BJ (cell line): Measurements from ENCODE around the gene STARD3. TPM values are rescaled to one million over a fixed set of nuclear protein-coding genes. Genes with fewer than 3 reads are reported as not detected.

Experiments
- CTCF ChIA-PET: fragments of 350-600 bp; formaldehyde crosslinking; extraction: SDS; loops from one replicate; lab custom pipeline; 2021; ENCODE audit warnings: antibody characterized with exemption, inconsistent platforms; lab: Yijun Ruan, JAX
- POLR2A ChIA-PET: fragments of 300-600 bp; sonication (Branson Sonifier 250); formaldehyde crosslinking; extraction: SDS; loops from one replicate; lab custom pipeline; 2021; ENCODE audit warnings: antibody characterized with exemption; lab: Charles Lee
- DNase-seq: peaks from one replicate; pipeline ENCODE4 v3.0.0-alpha.2; 2011; ENCODE audit warnings: low read depth
- H3K27me3 ChIP-seq: 2 replicates; pipeline ENCODE4 v1.6.0; 2011; ENCODE audit warnings: low read length; ENCODE audit not compliant: control insufficient read depth, insufficient read depth
- H3K36me3 ChIP-seq: 2 replicates; pipeline ENCODE4 v1.5.1; 2011; ENCODE audit warnings: low read length; ENCODE audit not compliant: control insufficient read depth, insufficient read depth
- H3K4me3 ChIP-seq: 2 replicates; pipeline ENCODE4 v1.5.1; 2011; ENCODE audit warnings: low read depth, mild to moderate bottlenecking, control low read depth, low read length
- polyA plus RNA-seq: library from polyadenylated mRNA; depleted of rRNA; stranded (reverse); fragments of >200 nt; gene quantifications from 2 replicates; pipeline ENCODE4 v1.2.3, GENCODE V29; 2011
- TF ChIP-seq, protein P1 (sequence below): IDR thresholded peaks from 2 replicates; pipeline ENCODE4 v1.5.1; 2011; ENCODE audit warnings: low read depth, mild to moderate bottlenecking, control low read depth, inconsistent platforms, low read length, moderate library complexity; ENCODE audit not compliant: insufficient read depth

STARD3 gene
- polyA plus RNA-seq, 1 experiment, result 93.8 TPM

DNA sequence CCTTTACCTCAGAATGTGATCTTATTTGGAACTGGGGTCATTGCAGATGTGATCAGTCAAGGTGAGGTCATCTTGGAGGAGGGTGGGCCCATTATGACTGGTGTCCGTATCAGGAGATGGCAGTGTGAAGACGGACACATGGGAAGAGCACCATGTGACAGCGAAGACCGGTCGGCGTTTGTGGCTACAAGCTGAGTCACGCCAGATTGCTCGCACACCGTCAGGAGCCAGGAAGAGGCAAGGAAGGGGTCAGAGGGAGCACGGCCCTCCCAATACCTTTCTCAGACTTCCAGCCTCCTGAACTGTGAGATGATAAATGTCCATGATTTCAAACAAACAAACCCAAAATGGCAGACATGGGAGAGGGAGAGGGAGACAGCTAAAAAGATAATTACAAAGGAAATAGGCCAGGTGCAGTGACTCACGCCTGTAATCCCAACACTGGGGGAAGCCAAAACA is 13.2 kb downstream of the STARD3 start:
- POLR2A ChIA-PET, result no interaction called here
- TF ChIP-seq, protein P1, sequence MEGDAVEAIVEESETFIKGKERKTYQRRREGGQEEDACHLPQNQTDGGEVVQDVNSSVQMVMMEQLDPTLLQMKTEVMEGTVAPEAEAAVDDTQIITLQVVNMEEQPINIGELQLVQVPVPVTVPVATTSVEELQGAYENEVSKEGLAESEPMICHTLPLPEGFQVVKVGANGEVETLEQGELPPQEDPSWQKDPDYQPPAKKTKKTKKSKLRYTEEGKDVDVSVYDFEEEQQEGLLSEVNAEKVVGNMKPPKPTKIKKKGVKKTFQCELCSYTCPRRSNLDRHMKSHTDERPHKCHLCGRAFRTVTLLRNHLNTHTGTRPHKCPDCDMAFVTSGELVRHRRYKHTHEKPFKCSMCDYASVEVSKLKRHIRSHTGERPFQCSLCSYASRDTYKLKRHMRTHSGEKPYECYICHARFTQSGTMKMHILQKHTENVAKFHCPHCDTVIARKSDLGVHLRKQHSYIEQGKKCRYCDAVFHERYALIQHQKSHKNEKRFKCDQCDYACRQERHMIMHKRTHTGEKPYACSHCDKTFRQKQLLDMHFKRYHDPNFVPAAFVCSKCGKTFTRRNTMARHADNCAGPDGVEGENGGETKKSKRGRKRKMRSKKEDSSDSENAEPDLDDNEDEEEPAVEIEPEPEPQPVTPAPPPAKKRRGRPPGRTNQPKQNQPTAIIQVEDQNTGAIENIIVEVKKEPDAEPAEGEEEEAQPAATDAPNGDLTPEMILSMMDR, result no peak
- H3K4me3 ChIP-seq, result no peak overlapping the region
- no peaks in the 10 kb centered on the region for H3K27me3 ChIP-seq
- no peak for DNase-seq
- peaks cover 4% of the 10 kb centered on the region; the same call in 1 of the 2 replicates for H3K36me3 ChIP-seq
- CTCF ChIA-PET, result interaction anchor here (1.5 to 2.1 kb wide), 2 partner anchors 15 to 80 kb away, joined by 3 to 8 read pairs; partner anchors contain the start of gene MIEN1

DNA sequence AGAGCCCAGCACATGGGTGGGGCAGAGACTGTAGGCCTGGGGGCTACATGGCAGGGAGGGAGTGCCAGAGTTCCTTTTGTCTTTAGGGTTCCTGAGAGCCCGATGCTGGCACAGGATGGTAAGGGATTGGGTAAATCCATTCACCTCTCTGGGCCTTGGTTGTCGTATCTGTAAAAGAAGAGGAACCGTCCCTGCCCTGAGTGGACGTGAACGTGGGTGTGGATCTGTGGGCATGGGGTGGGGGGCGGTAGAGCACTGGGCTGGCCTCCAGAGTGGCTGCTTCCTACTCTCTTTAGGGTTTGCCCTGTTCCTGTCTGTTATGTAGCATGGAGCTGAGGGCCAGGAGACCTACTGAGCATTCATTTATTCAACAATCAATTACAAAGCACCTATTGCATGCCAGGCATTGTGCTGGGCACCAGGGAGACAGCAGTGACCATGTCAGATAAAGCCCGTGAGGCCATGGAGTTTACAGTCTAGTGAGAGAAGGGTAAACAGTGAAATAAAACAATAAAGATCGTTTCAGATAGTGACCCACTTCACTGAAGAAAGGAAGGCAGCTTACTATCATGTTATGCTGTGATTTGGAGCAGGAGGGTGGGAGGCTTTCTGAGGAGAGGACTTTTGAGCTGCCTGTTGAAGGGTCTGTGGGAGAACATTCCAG is 15.1 kb downstream of the STARD3 start:
- no peak overlapping the region for H3K4me3 ChIP-seq
- no peak for DNase-seq
- no peaks in the 10 kb centered on the region for H3K27me3 ChIP-seq
- POLR2A ChIA-PET, result no interaction called here
- TF ChIP-seq, protein P1, result no peak
- CTCF ChIA-PET, result interaction anchor here (0.7 to 5.8 kb wide), 11 partner anchors 10 to 31 kb away, joined by 3 to 59 read pairs (median 8); partner anchors contain the start of genes PNMT and TCAP
- peaks cover 8% of the 10 kb centered on the region for H3K36me3 ChIP-seq

DNA sequence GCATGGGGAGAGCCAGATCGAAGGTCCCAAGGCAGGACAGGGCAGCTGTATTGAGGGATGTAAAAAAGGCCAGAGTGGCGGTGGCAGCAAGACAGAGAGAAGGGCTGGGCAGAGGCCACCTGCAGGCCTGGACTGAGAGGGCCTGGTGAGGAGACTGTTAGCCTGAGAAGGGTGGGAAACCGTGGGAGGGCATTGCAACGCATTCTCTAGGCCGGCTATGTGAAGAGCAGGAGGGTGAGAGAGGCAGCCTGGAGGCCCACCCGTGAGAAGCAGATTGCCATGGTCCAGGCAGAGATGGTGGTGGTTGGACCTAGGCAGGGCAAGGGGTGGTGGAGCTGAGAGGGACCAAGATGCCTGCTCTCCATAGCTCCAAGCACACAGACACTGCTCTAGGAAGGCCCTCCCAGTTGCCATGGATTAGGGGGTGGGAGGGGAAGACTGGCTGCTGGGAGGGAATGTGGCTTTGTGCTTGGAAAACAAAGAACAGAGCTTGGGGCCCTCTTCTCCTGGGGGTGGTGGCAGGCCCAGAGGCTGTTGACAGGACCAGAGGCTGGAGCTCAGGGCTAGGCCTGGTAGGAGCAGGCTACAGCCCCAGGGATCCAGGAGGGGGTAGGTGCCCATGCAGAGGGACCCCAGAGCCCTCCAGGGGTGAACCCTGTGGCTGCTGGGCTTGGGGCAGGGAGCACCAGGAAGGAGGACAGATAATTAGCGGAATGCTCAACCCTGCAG is 15.8 kb downstream of the STARD3 start:
- TF ChIP-seq, protein P1, result no peak
- DNase-seq, result no peak
- Histone ChIP-seq H3K4me3 (no peak overlapping the region), H3K27me3 (no peaks in the 10 kb centered on the region), H3K36me3 (peaks cover 8% of the 10 kb centered on the region)
- ChIA-PET CTCF (interaction anchor here (1.0 to 5.8 kb wide), 11 partner anchors 9 to 100 kb away, joined by 3 to 59 read pairs (median 7); partner anchors contain the start of genes PNMT and TCAP), POLR2A (no interaction called here)

DNA sequence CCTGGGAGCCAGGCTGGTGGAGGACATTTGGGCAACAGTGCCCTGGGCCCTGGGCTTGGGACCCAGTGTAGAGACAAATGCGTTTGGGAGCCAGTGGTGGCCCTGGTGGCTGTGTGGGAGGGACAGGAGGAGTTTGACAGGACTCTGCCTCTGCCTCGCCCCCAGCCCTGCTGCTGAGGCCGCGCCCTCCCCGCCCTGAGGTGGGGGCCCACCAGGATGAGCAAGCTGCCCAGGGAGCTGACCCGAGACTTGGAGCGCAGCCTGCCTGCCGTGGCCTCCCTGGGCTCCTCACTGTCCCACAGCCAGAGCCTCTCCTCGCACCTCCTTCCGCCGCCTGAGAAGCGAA is 16.3 kb downstream of the STARD3 start:
- ChIA-PET CTCF (interaction anchor here (0.9 to 5.8 kb wide), 14 partner anchors 8 to 99 kb away, joined by 3 to 59 read pairs (median 8); partner anchors contain the start of genes ERBB2, PNMT and TCAP), POLR2A (interaction anchor here (0.7 kb wide), 1 partner anchor 208 kb away, joined by 3 read pairs; no protein-coding TSS in a partner anchor)
- no peak overlapping the region for H3K4me3 ChIP-seq
- H3K27me3 ChIP-seq, result no peaks in the 10 kb centered on the region
- TF ChIP-seq, protein P1, result no peak
- no peak for DNase-seq
- H3K36me3 ChIP-seq, result peaks cover 8% of the 10 kb centered on the region

GRCh38 chr17:39653662-39654331 is 16.9 kb downstream of the STARD3 start:
- TF ChIP-seq, protein P1, result peak; percentile 90
- POLR2A ChIA-PET, result interaction anchor here (0.7 kb wide), 1 partner anchor 208 kb away, joined by 3 read pairs; no protein-coding TSS in a partner anchor
- Histone ChIP-seq H3K4me3 (no peak overlapping the region), H3K27me3 (no peaks in the 10 kb centered on the region), H3K36me3 (peaks cover 8% of the 10 kb centered on the region)
- CTCF ChIA-PET, result interaction anchor here (0.9 to 5.8 kb wide), 19 partner anchors 8 to 106 kb away, joined by 3 to 59 read pairs (median 5); partner anchors contain the start of genes ERBB2, MIEN1, PGAP3 and PNMT
- DNase-seq, result no peak
